Adrenal gland (tissue), 19 donors: ENCODE measurements around the gene AP2A2. TPM values are rescaled to one million over a fixed set of nuclear protein-coding genes. Genes with fewer than 3 reads are reported as not detected.

Experiments used
- DNase-seq, 7 donors: peaks; one replicate each; pipeline ENCODE4 v3.0.0-alpha.2; 2019 to 2020
- H3K27ac ChIP-seq, 5 donors: fragments of 200-600 bp; sonication (generic) in 4 of 5; 1 replicate in 3 of 5; 2 replicates in 2 of 5; pipeline versions ENCODE4 v1.5.1 to v1.8.0; 2016 to 2020; ENCODE audit warnings: mild to moderate bottlenecking in 1 of 5
- H3K27me3 ChIP-seq: fragments of 200-600 bp; 2 replicates; pipeline ENCODE4 v1.8.0; 2021
- H3K36me3 ChIP-seq, 2 donors: fragments of 200-600 bp; replicated peaks in 1 of 2; 1 replicate in 1 of 2; 2 replicates in 1 of 2; pipeline versions ENCODE4 v1.5.1 to v1.8.0; 2018 to 2022
- H3K4me1 ChIP-seq, 2 donors: fragments of 200-600 bp; replicated peaks in 1 of 2; 1 replicate in 1 of 2; 2 replicates in 1 of 2; pipeline versions ENCODE4 v1.5.1 to v1.8.0; 2018 to 2021
- H3K4me3 ChIP-seq, 4 donors: fragments of 200-600 bp; sonication (generic) in 3 of 4; one replicate each; pipeline ENCODE4 v1.5.1; 2016 to 2018
- H3K9me3 ChIP-seq, 3 donors: fragments of 200-600 bp; sonication (generic) in 1 of 3; replicated peaks in 1 of 3; 1 replicate in 2 of 3; 2 replicates in 1 of 3; pipeline versions ENCODE4 v1.5.1 to v1.8.0; 2016 to 2021
- CTCF ChIP-seq, 6 experiments: fragments of 450-650 bp in 4 of 6; fragments of 200-600 bp in 2 of 6; sonication (generic) in 1 of 6; IDR thresholded peaks; 1 replicate in 5 of 6; 2 replicates in 1 of 6; pipeline versions ENCODE4 v1.5.1 to v1.8.0; 2016 to 2021; ENCODE audit warnings: antibody characterized with exemption in 6 of 6, mild to moderate bottlenecking in 2 of 6, moderate library complexity in 1 of 6
- POLR2A ChIP-seq, 2 donors: fragments of 450-650 bp; IDR thresholded peaks; one replicate each; pipeline ENCODE4 v1.6.1; 2017; ENCODE audit warnings: antibody characterized with exemption in 2 of 2, mild to moderate bottlenecking in 2 of 2, moderate library complexity in 1 of 2
- WGBS, 4 donors: extraction: QIAGEN DNeasy Blood & Tissue Kit in 2 of 4; methylation state at CpG; one replicate each; pipeline versions ENCODE4 v1.1.5 to v1.1.7; 2013 to 2017; 5-methylcytosine and 5-hydroxymethylcytosine counted together
- intact Hi-C, 2 donors: fragments of 100-400 bp; cut with DNase I; formaldehyde crosslinking; loops; one replicate each; pipeline versions ENCODE4 v1.14.1 to v1.15.0; 2022 to 2023
- long read RNA-seq, 10 donors: library from polyadenylated mRNA in 3 of 10; unstranded in 2 of 10; stranded (forward) in 1 of 10; transcript quantifications; one replicate each; pipeline ENCODE4 v2.0.0 and lab custom pipeline, GENCODE V29; 2021 to 2026
- polyA plus RNA-seq, 3 donors: library from polyadenylated mRNA; stranded (reverse); fragments of 200-250 nt in 2 of 3; fragments of 350-450 nt in 1 of 3; fragmentation: Illumina TruSeq in 1 of 3; extraction: RNeasy Lipid Tissue Mini Kit (QIAGEN cat#74804) in 1 of 3; gene quantifications; one replicate each; pipeline ENCODE4 v1.2.3, GENCODE V29; 2013 to 2014
- total RNA-seq, 9 donors: library from RNA; depleted of rRNA in 4 of 9; stranded (reverse); fragments of >200 nt in 4 of 9; fragments of 120-200 nt in 1 of 9; fragmentation: NEBNext Ultra II Directional in 1 of 9; extraction: Animal tissue kit (Norgen Biotek cat#: 25700) in 1 of 9; gene quantifications; one replicate each; pipeline versions ENCODE4 v1.1.0 to v1.2.4, GENCODE V29; 2013 to 2023
- donor health status: healthy with polysubstance abuse.
- donor health status: Bipolar disorder and iron deficiency.
- donor health status: DM: yes; HTN: yes; CAD: no.
- donor health status: DM: no; HTN: no; CAD: no.
- donor health status: DM: no; HTN: no; CAD: no.
- donor health status: DM: yes; HTN: yes; CAD: no.

The AP2A2 gene
- total RNA-seq (100 to 1,000 TPM in 3 of 9 donors, 10 to 100 TPM in 6; 15.3 to 115 (median 74.8) TPM), polyA plus RNA-seq (10 to 100 TPM; 28.6 to 98.5 (median 71.4) TPM)
- long read RNA-seq, donor 1, full-length matches to known transcripts, result 2 of 2 reads
- long read RNA-seq, donor 1, partial matches to known transcripts, result 0 of 2 reads
- long read RNA-seq, donor 1, other reads (novel, unspliced or antisense), result 0 of 2 reads
- long read RNA-seq, donor 2, partial matches to known transcripts, result 0 of 1 reads
- long read RNA-seq, donor 2, other reads (novel, unspliced or antisense), result 0 of 1 reads
- long read RNA-seq, donor 3, full-length matches to known transcripts, result 1 of 1 reads
- long read RNA-seq, donor 3, partial matches to known transcripts, result 0 of 1 reads
- long read RNA-seq, donor 3, other reads (novel, unspliced or antisense), result 0 of 1 reads
- long read RNA-seq, donor 4, partial matches to known transcripts, result 1 of 2 reads
- long read RNA-seq, donor 4, other reads (novel, unspliced or antisense), result 1 of 2 reads
- long read RNA-seq, donor 5, full-length matches to known transcripts, result 50 of 64 reads
- long read RNA-seq, donor 5, partial matches to known transcripts, result 7 of 64 reads
- long read RNA-seq, donor 5, other reads (novel, unspliced or antisense), result 7 of 64 reads
- long read RNA-seq, donor 6, partial matches to known transcripts, result 5 of 8 reads
- long read RNA-seq, donor 6, other reads (novel, unspliced or antisense), result 3 of 8 reads
- long read RNA-seq, donor 7, full-length matches to known transcripts, result 1 of 6 reads
- long read RNA-seq, donor 7, partial matches to known transcripts, result 5 of 6 reads
- long read RNA-seq, donor 7, other reads (novel, unspliced or antisense), result 0 of 6 reads
- long read RNA-seq, donor 8, full-length matches to known transcripts, result 8 of 8 reads
- long read RNA-seq, donor 8, partial matches to known transcripts, result 0 of 8 reads
- long read RNA-seq, donor 8, other reads (novel, unspliced or antisense), result 0 of 8 reads
- long read RNA-seq, donor 9, partial matches to known transcripts, result 0 of 1 reads
- long read RNA-seq, donor 9, other reads (novel, unspliced or antisense), result 0 of 1 reads
- long read RNA-seq, donor 10, full-length matches to known transcripts, result 4 of 4 reads
- long read RNA-seq, donor 10, partial matches to known transcripts, result 0 of 4 reads
- long read RNA-seq, donor 10, other reads (novel, unspliced or antisense), result 0 of 4 reads

- no peaks in the 10 kb centered on the region for H3K9me3 ChIP-seq
- WGBS, 4 donors, result 0 to 4% (median 2%) methylated on average over 1 to 124 of the region's 124 CpGs
- intact Hi-C loops, result no loop called here
These were observed at the start of gene AP2A2 for GRCh38 chr11:925496-926301. AP2A2 (plus strand) TSS chr11:925870; CDS start chr11:926022, 152 bp downstream.

GRCh38 chr11:876545-876944, 49.1 kb upstream of the AP2A2 start:
- Histone ChIP-seq H3K9me3 (no peaks in the 10 kb centered on the region), H3K27ac (peak overlapping the region in 1 of 5 donors; percentile 20), H3K4me3 (no peak overlapping the region), H3K27me3 (no peaks in the 10 kb centered on the region), H3K36me3 (no peaks in the 10 kb centered on the region), H3K4me1 (peaks cover 7 to 8% of the 10 kb centered on the region in 2 donors)
- peak; percentile 76 to 95 (median 88) for DNase-seq
- WGBS, 4 donors, result 0 to 63% (median 42%) methylated on average over 2 to 12 of the region's 12 CpGs
- intact Hi-C loops, result no loop called here
- TF ChIP-seq POLR2A (IDR thresholded peaks at IDR 0.05) (no peak), CTCF (IDR thresholded peaks at IDR 0.05) (no peak)

More at GRCh38 chr11:925496-926301, at the start of gene AP2A2:
- peak; percentile 86 to 93 (median 88) for DNase-seq
- H3K27ac ChIP-seq, result peak within 1 kb of the TSS; percentile 46 to 98 (median 88)
- no peaks in the 10 kb centered on the region for H3K27me3 ChIP-seq
- H3K36me3 ChIP-seq, result no peaks in the 10 kb centered on the region
- peaks cover 4 to 36% of the 10 kb centered on the region in 2 donors for H3K4me1 ChIP-seq
- TF ChIP-seq CTCF (IDR thresholded peaks at IDR 0.05) (peak in 4 of 6 experiments; percentile 58 to 97 (median 87)), POLR2A (IDR thresholded peaks at IDR 0.05) (peak; percentile 82 to 93)
- peak within 1 kb of the TSS in 3 of 4 donors; percentile 62 to 95 (median 70) for H3K4me3 ChIP-seq

GRCh38 chr11:877565-877964, 48.1 kb upstream of the AP2A2 start:
- Histone ChIP-seq H3K36me3 (no peaks in the 10 kb centered on the region), H3K9me3 (no peaks in the 10 kb centered on the region), H3K4me1 (peaks cover 7 to 8% of the 10 kb centered on the region in 2 donors), H3K4me3 (no peak overlapping the region), H3K27ac (no peak overlapping the region), H3K27me3 (no peaks in the 10 kb centered on the region)
- intact Hi-C loops, result no loop called here
- no peak for TF ChIP-seq CTCF (IDR thresholded peaks at IDR 0.05)
- TF ChIP-seq POLR2A (IDR thresholded peaks at IDR 0.05), result no peak
- WGBS, 4 donors, result 95 to 99% (median 95%) methylated on average over 11 of the region's 11 CpGs
- no peak for DNase-seq
